Measurements from ENCODE around the gene PHKB.
"Not testable (repeated sequence)": the region's sequence is repeated elsewhere in the genome, so short reads cannot be mapped to it uniquely, and the experiment has no call there.

PHKB gene

GRCh38 chr16:47460711-47461597 lies at the start of gene PHKB, which contains the start of gene ITFG1:
PHKB (plus strand) TSS chr16:47461331; CDS start chr16:47461351, 20 bp downstream.
ITFG1 (minus strand) TSS chr16:47461063; CDS start chr16:47461045, 18 bp downstream.
- DNase-seq = peak; percentile 96

DNA sequence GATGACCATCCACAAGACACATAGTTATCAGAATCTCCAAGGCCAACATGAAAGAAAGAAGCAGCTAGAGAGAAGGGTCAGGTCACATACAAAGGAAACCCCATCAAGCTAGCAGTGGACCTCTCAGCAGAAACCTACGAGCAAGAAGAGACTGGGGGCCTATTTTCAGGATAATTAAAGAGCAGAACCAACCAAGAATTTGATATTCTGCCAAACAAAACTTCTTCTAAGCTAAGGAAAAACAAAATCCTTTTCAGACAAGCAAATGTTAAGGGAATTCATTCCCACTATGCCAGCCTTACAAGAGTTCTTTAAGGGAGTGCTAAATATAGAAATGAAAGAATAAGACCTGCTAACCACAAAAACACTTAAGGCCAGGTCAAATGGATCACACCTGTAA lies 48.1 kb upstream of the PHKB start:
- no peak for DNase-seq

DNA sequence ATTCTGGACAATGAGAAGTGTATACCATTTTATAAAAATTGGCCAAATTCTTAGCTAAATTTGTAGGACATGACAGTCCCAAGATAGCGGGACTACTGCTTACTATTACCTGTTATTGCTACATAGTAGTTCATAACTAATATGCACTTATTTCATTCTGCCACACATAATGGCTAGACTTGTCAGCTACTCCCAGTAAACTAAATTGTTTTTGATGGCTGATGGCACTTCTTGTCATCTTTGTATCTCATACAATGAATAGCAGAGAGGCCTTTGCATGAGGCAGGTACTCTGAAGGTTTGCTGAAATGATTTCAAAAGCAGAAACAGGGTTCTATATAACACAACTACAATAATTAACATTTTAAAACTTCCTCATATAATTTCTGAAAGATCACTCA lies 44.3 kb upstream of the PHKB start:
- no peak for DNase-seq

DNA sequence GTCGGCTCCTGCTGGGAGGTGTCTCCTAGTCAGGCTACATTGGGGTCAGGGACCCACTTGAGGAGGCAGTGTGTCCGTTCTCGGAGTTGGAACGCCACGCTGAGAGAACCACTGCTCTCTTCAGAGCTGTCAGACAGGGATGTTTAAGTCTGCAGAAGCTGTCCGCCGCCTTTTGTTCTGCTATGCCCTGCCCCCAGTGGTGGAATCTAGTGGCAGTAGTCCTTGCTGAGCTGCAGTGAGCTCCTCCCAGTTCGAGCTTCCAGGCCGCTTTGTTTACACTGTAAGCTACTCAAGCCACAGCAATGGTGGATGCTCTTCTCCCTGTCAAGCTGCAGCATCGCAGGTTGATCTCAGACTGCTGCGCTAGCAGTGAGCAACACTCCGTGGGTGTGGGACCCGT lies 36.3 kb upstream of the PHKB start:
- DNase-seq = no peak

GRCh38 chr16:47426806-47427205 lies 34.3 kb upstream of the PHKB start:
- DNase-seq = no peak

GRCh38 chr16:47431960-47432359 lies 29.2 kb upstream of the PHKB start:
- DNase-seq = no peak

GRCh38 chr16:47434274-47434673 lies 26.9 kb upstream of the PHKB start:
- not testable (repeated sequence) for DNase-seq

- DNase-seq = not testable (repeated sequence)
These were observed 21.1 kb upstream of the PHKB start for GRCh38 chr16:47440066-47440465.

GRCh38 chr16:47442884-47443283 lies 18.2 kb upstream of the PHKB start:
- not testable (repeated sequence) for DNase-seq

DNA sequence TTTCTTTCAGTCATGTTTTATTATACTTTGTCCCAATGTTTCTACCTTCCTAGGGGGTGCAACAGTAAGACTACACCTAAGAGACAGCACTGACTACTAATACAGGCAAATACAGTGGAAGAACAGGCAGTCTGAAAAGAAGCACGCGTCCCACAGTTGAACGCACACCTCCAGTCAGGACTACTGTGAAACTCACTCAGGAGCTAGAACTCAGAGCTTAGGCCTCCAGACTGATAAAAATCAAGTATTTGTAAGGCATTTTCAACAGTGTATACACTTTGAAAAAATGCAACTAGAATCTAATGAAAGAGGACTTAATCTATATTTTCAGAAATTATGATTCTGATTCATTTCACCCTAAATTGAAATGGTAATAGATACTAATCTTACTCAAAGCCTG lies 14.7 kb upstream of the PHKB start:
- DNase-seq = no peak

DNA sequence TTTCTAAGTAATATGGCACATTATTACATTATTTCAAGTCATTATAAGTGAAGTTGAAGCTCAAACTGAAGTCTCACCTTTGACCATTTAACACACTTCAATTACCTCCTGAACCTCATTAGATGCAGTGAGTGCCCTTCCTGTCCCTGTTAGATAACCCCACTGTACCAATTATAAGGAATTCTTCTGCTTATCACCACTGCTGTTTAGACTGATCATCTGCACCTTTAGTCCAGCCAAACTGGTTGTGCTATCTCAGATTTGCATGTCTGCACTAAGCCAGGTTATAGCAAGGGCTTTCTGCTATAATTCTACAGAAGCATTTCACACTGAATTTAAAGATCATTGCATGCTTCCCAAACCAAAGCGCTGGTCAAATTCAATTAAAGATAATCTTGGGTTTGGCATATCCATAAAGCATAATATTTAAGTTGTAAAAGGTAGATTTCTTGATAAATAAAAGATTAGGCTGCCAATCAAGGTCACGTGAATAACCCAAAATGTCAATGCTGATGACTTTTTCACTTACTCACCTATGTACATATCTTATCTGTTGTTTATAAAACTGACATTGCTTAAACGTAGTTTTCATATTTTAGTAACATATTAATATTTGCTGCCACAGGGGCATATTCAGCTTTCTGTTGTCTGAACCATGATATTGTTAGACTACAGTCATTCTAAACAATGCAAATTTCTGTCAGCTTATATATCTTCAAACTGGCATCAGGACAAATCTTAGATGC lies 12.1 kb upstream of the PHKB start:
- DNase-seq = no peak

DNA sequence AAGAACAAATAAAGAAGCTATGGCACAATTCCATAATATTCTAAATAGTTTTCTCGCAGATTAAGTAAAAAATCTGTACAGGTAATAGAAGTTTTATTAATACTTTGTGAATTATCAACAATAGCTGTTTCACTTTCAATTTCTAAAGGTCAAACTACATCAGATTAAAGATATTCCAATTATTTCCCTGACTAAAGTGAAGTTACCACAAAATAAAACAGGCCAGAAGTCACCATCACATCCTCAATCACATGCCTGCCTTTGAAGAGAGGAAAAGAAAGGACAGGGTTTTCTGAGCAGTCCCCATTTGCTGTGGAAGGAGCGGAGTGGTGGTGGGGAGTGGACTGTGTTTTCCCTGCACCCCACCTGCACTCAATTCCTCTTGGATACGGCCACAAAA lies 11.3 kb upstream of the PHKB start:
- no peak for DNase-seq

DNA sequence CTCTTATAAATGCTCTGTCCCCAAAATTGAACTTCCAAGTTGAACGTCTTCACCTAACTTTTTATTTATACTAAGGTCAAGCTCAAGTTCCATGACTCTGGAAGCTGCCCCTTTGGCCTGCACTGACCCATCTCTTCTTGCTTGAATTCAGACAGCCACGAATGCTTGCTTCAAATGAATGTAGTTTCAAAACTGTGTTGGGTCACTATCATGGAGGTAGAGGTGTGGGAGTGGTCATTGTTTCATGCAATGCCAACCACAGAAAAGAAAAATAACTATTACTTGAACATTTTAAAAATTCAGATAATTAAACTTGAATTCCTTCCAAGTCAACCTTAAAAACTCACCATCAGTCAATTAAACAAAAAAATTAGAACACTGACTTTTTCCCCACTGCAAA lies 2.8 kb upstream of the PHKB start:
- no peak for DNase-seq

- no peak for DNase-seq
These were observed 1.5 kb upstream of the PHKB start for GRCh38 chr16:47459603-47460002.

DNA sequence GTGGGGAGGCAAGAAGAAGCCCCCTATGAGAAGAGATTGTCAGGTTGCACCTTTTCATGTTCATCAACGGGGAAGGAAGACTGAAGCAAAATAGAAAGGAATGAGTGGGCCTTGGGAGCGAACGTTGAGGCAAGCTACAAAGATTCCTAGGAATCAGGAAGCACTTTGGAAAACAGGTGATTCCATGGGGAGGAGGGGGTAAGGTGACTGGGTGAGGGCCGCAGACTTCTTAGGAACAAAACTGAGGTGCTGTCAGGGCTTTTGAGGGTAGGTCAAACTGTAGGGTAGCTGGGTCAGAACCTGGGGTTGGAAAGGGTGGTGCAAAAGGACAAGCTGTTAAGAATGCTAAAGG lies 796 bp upstream of the PHKB start:
- DNase-seq = no peak

- DNase-seq = no peak
These were observed 601 bp downstream of the PHKB start for GRCh38 chr16:47461598-47462266.

- no peak for DNase-seq
These were observed 2.9 kb downstream of the PHKB start for GRCh38 chr16:47463771-47464624.

DNA sequence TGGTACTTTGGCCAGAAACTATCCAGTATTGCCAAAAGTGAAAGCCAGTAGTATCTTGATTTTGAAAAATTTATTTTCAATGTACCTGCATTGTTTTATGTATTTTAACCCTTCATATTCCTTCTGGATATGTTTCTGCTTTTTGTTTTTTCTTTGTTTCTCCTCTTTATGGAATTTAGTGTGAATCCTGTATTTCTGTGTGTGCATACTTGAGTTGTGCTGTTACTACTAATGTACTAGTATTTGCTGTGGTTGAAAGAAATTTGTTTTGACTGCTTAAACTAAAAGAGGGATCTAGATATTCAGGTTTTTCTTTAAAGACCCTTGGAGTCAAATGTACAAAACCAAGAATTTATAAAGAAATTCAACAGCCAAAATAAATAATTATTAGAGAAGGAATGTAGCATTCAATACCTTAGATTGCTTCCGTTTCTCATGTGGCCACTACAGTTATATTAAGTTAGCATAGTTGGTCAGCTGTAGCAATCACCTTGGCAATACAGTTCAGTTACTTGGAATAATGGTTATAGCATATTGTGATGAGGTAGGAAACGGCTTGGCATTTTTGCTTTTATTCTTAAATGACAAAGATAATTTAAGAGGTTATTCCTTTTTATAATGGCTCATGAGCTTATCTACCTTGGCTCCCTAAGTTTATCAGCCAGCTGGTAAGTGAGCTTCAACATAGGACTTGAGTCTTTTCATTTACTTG lies 4.9 kb downstream of the PHKB start:
- no peak for DNase-seq

DNA sequence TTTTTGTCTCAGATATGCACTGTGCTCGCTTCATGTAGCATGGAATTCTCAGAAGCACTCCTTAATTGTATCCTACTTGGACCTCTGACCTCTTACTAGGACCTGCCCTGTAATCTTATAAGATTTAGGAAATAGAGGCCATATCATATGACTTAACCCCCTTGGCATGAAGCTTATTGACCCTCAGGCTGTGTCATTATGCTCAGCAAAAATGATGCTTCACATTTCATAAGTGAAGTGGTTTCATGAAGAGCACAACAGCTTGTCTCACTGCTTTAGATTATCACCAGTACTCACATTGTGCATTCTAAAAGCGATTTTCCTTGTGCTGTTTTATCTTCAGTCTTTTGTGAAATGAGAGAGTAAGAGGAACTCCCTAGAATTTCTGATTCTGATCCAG lies 6.4 kb downstream of the PHKB start:
- no peak for DNase-seq

- DNase-seq = not testable (repeated sequence)
These were observed 7.0 kb downstream of the PHKB start for GRCh38 chr16:47468070-47468689.

GRCh38 chr16:47469227-47469626 lies 8.1 kb downstream of the PHKB start:
- no peak for DNase-seq
